Upper lobe of left lung (tissue), 6 donors: ENCODE measurements around the gene SIAH1. TPM values are rescaled to one million over a fixed set of nuclear protein-coding genes. Genes with fewer than 3 reads are reported as not detected.

Experiments used
- ATAC-seq, 2 donors: fragments of 200-7000 bp; cut with Tn5 transposase; one replicate each; pipeline ENCODE4 v1.9.1; 2022; ENCODE audit warnings: mild to moderate bottlenecking in 2 of 2, moderate library complexity in 2 of 2; ENCODE audit not compliant: low FRiP score in 2 of 2
- DNase-seq, 2 donors: peaks; one replicate each; pipeline ENCODE4 v3.0.0-alpha.2; 2019 to 2020
- H3K27ac ChIP-seq, 4 donors: fragments of 200-600 bp; sonication (generic); one replicate each; pipeline ENCODE4 v1.5.1; 2016 to 2019
- H3K27me3 ChIP-seq, 4 donors: fragments of 200-600 bp; sonication (generic); one replicate each; pipeline ENCODE4 v1.5.1; 2017 to 2019
- H3K36me3 ChIP-seq, 4 donors: fragments of 200-600 bp; sonication (generic); one replicate each; pipeline ENCODE4 v1.5.1; 2016 to 2019
- H3K4me1 ChIP-seq, 4 donors: fragments of 200-600 bp; sonication (generic); one replicate each; pipeline ENCODE4 v1.5.1; 2018 to 2019
- H3K4me3 ChIP-seq, 4 donors: fragments of 200-600 bp; sonication (generic); one replicate each; pipeline ENCODE4 v1.5.1; 2017 to 2019; ENCODE audit warnings: mild to moderate bottlenecking in 2 of 4, moderate library complexity in 1 of 4
- H3K9me3 ChIP-seq, 4 donors: fragments of 200-600 bp; sonication (generic); one replicate each; pipeline ENCODE4 v1.5.1; 2018 to 2019
- CTCF ChIP-seq, 6 experiments: fragments of 450-650 bp in 4 of 6; fragments of 200-600 bp in 2 of 6; sonication (generic) in 2 of 6; IDR thresholded peaks; one replicate each; pipeline ENCODE4 v1.5.1; 2016 to 2019; ENCODE audit warnings: antibody characterized with exemption in 6 of 6
- EP300 ChIP-seq, 4 donors: sonication (generic); formaldehyde crosslinking; IDR thresholded peaks; one replicate each; pipeline ENCODE4 v1.5.1; 2017; ENCODE audit warnings: antibody characterized with exemption in 4 of 4, control low read depth in 2 of 4
- POLR2A ChIP-seq, 4 donors: fragments of 450-650 bp; IDR thresholded peaks; one replicate each; pipeline ENCODE4 v1.5.1; 2016 to 2017; ENCODE audit warnings: antibody characterized with exemption in 4 of 4, mild to moderate bottlenecking in 2 of 4
- POLR2AphosphoS5 ChIP-seq, 2 donors: sonication (generic); formaldehyde crosslinking; IDR thresholded peaks; one replicate each; pipeline ENCODE4 v1.5.1; 2017; ENCODE audit warnings: antibody characterized with exemption in 2 of 2
- WGBS, 2 donors: methylation state at CpG; one replicate each; pipeline ENCODE4 v1.1.5; 2017 to 2018; 5-methylcytosine and 5-hydroxymethylcytosine counted together
- total RNA-seq, 6 donors: library from RNA; depleted of rRNA in 4 of 6; stranded (reverse); fragments of >200 nt in 4 of 6; gene quantifications; one replicate each; pipeline versions ENCODE4 v1.1.0 to v1.2.1, GENCODE V29; 2016 to 2021
- donor health status: DM: no; HTN: no; CAD: no; lungs with moderate emphysema.
- donor health status: DM: no; HTN: yes; CAD: no; lungs with severe emphysema.

SIAH1 gene
- total RNA-seq, 6 donors from 2014 or later = 19.4 to 45.1 (median 24.9) TPM

DNA sequence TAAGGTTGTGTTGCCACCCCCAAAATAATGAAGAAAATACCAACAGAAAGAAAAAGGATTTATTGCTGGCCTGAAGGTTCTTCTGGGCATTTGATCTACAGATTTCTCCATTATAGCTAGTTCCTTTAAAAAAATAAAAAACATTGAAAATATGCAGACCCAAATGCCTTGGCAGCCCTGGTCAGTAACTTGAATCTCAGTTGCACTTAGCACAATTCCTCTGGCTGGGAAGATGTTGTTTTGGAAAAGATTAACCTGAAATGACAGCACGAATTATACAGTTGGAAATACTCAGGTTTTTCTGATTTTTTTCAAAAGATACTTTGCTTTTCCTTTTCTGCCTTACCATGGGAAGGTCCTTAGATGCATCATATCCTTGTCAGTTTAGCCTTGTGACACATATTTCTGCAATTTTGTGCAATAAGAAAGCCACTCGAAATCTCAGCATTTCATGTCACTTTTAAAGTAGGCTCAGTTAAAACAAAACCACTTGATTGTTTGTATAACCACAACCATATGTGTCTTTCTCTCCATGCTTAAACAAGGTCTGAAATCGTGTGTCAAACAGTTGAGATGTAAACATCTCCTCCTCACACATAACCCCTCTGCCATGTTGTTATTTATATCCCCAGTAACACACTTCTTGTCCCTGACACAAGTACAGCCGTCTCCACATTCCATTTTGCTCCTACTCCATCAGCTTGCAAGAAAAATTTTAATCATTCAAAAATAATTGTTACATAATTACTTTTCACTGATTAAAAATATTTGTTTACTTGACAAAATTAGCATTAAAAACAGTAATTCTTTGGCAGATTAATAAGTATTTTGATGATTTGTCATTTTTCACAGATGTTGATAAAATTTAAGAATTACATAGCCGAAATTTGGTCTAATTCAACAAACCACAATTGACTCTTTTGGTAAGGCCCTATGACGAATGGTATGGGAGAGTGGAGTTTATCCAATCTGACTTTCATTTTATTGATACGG lies 61.1 kb downstream of the SIAH1 start:
- WGBS, 2 donors = 71 to 76% methylated on average over 7 of the region's 7 CpGs
- H3K27ac ChIP-seq = no peak overlapping the region
- H3K36me3 ChIP-seq = peaks cover 0 to 14% (median 0%) of the 10 kb centered on the region in 4 donors
- H3K27me3 ChIP-seq = no peaks in the 10 kb centered on the region
- DNase-seq = no peak
- ATAC-seq = no peak
- no peak for TF ChIP-seq POLR2AphosphoS5 (IDR thresholded peaks at IDR 0.05)
- H3K4me3 ChIP-seq = no peak overlapping the region
- H3K4me1 ChIP-seq = peaks cover 0 to 16% (median 9%) of the 10 kb centered on the region in 4 donors
- H3K9me3 ChIP-seq = no peaks in the 10 kb centered on the region

DNA sequence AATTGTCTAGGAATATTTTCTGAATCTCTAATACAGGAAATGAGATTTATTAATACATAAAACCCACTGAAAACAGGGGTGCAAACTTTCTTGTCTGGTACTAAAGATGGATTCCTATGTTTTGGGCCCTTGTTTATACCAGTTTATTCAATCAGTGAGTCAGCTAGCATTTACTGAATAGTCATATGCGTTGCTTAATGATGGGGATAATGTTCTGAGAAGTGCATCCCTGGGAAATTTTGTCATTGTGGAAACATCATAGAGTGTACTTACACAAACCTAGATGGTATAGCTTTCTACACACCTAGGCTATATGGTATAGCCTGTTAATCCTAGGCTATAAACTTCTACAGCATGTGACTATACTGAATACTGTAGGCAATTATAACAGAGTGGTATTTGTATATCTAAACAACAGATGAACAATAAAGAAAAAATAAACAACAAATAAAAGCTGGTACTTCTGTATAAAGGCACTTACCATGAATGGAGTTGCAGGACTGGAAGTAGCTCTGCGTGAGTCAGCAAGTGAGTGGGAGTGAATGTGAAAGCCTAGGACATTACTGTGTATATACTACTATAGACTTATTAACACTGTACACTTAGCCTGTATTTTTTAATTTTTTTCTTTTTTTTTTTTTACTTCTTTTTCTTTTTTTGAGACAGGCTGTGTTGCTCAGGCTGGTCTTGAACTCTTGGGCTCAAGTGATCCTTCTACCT lies 63.7 kb downstream of the SIAH1 start:
- Histone ChIP-seq H3K27ac (peak overlapping the region in 1 of 4 donors; percentile 19), H3K36me3 (peaks cover 0 to 10% (median 0%) of the 10 kb centered on the region in 4 donors), H3K4me1 (peaks cover 9 to 29% (median 27%) of the 10 kb centered on the region in 4 donors), H3K27me3 (no peaks in the 10 kb centered on the region), H3K9me3 (no peaks in the 10 kb centered on the region), H3K4me3 (no peak overlapping the region)
- ATAC-seq (no peak), DNase-seq (no peak)
- 64 to 80% methylated on average over 2 of the region's 2 CpGs for WGBS, 2 donors
- no peak for TF ChIP-seq CTCF (IDR thresholded peaks at IDR 0.05)
- TF ChIP-seq EP300 (IDR thresholded peaks at IDR 0.05) = no peak
- TF ChIP-seq POLR2A (IDR thresholded peaks at IDR 0.05) = no peak
- no peak for TF ChIP-seq POLR2AphosphoS5 (IDR thresholded peaks at IDR 0.05)

- WGBS, 2 donors = 15 to 30% methylated on average over 4 of the region's 4 CpGs
- Histone ChIP-seq H3K27ac (peak overlapping the region; percentile 36 to 74 (median 58)), H3K9me3 (no peaks in the 10 kb centered on the region), H3K4me3 (no peak overlapping the region), H3K36me3 (peaks cover 0 to 16% (median 0%) of the 10 kb centered on the region in 4 donors), H3K4me1 (peaks cover 9 to 29% (median 27%) of the 10 kb centered on the region in 4 donors), H3K27me3 (no peaks in the 10 kb centered on the region)
- peak; percentile 34 to 70 for ATAC-seq
- TF ChIP-seq POLR2A (IDR thresholded peaks at IDR 0.05) = no peak
- TF ChIP-seq POLR2AphosphoS5 (IDR thresholded peaks at IDR 0.05) = no peak
- TF ChIP-seq CTCF (IDR thresholded peaks at IDR 0.05) = no peak
- TF ChIP-seq EP300 (IDR thresholded peaks at IDR 0.05) = no peak
- peak in 1 of 2 donors; percentile 49 for DNase-seq
These were observed 66.6 kb downstream of the SIAH1 start for GRCh38 chr16:48318630-48319029.

DNA sequence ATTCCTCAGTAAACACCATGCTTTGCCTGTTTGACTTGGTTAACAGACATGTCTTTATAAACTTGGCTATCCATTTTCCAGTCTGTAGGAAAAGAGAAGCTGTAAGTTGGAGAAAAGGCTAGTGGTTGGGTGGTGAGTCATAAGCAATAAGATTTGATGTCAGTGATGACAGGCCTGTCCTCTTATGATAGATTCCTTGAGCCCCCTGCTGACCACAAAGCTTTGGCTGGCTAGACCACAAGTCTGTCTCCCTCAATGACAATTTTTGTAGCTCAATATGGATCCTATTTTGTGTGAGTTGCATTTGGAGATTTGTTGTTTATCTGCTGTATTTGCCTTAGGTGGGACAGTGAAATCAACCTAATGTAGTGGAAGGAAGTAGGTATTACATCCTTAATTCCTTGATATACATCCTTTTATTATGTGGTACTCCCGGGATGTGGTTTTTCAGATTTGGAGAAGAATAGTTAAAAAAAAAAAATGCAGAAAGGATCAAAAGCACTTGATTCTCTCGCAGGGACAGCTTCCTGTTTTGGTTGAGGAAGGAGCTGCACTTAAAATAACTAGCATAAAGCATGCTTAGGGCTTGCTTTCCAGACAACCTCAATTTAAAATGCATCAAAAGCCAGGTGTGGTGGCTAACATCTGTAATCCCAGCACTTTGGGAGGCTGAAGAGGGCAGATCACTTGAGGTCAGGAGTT lies 67.4 kb downstream of the SIAH1 start:
- peak in 1 of 2 donors; percentile 41 for ATAC-seq
- DNase-seq = no peak
- no peak overlapping the region for H3K4me3 ChIP-seq
- H3K9me3 ChIP-seq = peaks cover 0 to 5% (median 0%) of the 10 kb centered on the region in 4 donors
- H3K4me1 ChIP-seq = peaks cover 9 to 29% (median 27%) of the 10 kb centered on the region in 4 donors
- peaks cover 0 to 16% (median under 1%) of the 10 kb centered on the region in 4 donors for H3K36me3 ChIP-seq
- H3K27me3 ChIP-seq = no peaks in the 10 kb centered on the region
- no peak for TF ChIP-seq POLR2A (IDR thresholded peaks at IDR 0.05)
- no peak for TF ChIP-seq POLR2AphosphoS5 (IDR thresholded peaks at IDR 0.05)
- TF ChIP-seq CTCF (IDR thresholded peaks at IDR 0.05) = no peak
- TF ChIP-seq EP300 (IDR thresholded peaks at IDR 0.05) = no peak
- WGBS, 2 donors = 31 to 49% methylated on average over 2 of the region's 2 CpGs
- H3K27ac ChIP-seq = peak overlapping the region; percentile 36 to 74 (median 58)
